ENCODE data around the gene GALT.

DNA sequence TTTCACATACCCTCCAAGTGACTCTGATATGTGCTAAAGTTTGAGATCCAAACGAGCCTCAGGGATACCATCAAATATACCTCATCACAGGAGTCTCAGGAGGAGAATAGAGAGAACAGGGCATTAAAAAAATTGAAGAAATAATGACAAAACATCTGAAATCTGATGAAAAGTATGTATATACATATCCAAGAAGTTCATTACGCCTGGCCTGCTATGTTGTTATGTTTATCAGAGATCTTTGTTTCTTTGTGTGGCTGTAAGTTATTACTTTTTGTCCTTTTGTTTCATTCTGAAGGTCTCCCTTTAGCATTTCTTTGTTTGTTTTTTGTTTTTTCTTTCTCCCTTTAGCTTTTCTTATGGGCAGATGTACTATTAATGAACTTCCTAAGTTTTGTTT, 47.1 kb downstream of the GALT start:
- TF ChIP-seq ZNF274 (IDR thresholded peaks at IDR 0.05; ENCODE audit: low read depth, low read length) (no peak), YY1 (IDR thresholded peaks at IDR 0.05; ENCODE audit: insufficient read depth, insufficient read length) (no peak)

All from NT2/D1 (cell line).